Measurements from ENCODE around the gene CPTP.

Gene CPTP

GRCh38 chr1:1287288-1288110 lies 37.1 kb upstream of the CPTP start:
- Mint-ChIP-seq H3K9me3 (no peaks in the 10 kb centered on the region), H3K4me3 (no peak overlapping the region), H3K27ac (no peak overlapping the region), H3K4me1 (ENCODE audit: low read depth) (no peaks in the 10 kb centered on the region), H3K27me3 (no peaks in the 10 kb centered on the region), H3K36me3 (ENCODE audit: low read depth) (no peaks in the 10 kb centered on the region)

- H3K9me3 Mint-ChIP-seq, result no peaks in the 10 kb centered on the region
- no peaks in the 10 kb centered on the region for H3K4me1 Mint-ChIP-seq (ENCODE audit: low read depth)
- H3K27ac Mint-ChIP-seq, result no peak overlapping the region
- no peaks in the 10 kb centered on the region for H3K36me3 Mint-ChIP-seq (ENCODE audit: low read depth)
- H3K27me3 Mint-ChIP-seq, result no peaks in the 10 kb centered on the region
- H3K4me3 Mint-ChIP-seq, result no peak overlapping the region
Measured at GRCh38 chr1:1290238-1290731, 34.3 kb upstream of the CPTP start.

- Mint-ChIP-seq H3K9me3 (no peaks in the 10 kb centered on the region), H3K4me3 (no peak overlapping the region), H3K4me1 (ENCODE audit: low read depth) (no peaks in the 10 kb centered on the region), H3K27me3 (no peaks in the 10 kb centered on the region), H3K27ac (no peak overlapping the region), H3K36me3 (ENCODE audit: low read depth) (no peaks in the 10 kb centered on the region)
Measured at GRCh38 chr1:1291023-1291528, 33.5 kb upstream of the CPTP start.

DNA sequence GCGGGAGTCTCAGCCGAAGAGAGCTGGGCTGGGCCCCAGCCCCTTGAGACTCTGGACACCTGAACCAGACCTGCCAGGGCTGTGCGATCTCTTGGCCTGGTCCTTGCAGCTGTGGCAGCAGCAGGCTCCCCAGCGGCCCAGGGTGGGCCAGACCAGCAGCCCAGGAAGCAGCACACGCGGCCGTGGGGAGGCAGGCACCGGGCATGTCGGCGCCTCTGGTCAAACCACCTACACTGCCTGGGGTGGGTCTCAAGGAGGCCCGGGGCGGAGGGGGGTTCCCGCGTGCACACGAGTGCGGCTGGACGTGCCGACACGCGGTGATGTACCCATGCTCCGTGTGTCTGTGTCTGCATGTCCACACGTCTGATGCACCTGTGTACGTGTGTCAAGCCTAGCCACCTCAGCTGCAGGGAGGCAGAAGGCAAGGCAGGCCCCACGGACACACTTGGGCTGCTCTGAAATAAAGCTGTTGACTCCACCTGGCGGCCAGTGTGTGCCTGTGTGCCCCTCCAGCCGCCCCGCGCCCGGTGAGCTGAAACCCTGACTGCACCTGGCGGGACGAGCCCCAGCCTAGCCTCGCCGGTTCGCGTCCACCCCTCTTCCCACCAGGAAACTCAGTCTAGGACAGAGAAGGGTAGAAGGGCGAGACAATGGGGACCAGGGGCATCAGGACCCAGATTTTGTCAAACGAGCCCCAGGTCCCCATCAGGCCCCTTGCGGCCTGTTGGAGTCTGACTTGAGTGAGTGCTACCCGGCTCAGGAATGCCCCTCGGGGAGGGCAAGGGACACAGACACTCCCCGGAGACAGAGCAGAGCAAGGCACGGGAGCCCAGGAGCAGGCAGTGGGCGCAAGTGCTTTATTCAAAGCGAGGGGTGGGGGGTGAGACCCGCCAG lies 32.8 kb upstream of the CPTP start:
- no peaks in the 10 kb centered on the region for H3K9me3 Mint-ChIP-seq
- no peak overlapping the region for H3K27ac Mint-ChIP-seq
- no peaks in the 10 kb centered on the region for H3K4me1 Mint-ChIP-seq (ENCODE audit: low read depth)
- no peaks in the 10 kb centered on the region for H3K36me3 Mint-ChIP-seq (ENCODE audit: low read depth)
- no peak overlapping the region for H3K4me3 Mint-ChIP-seq
- H3K27me3 Mint-ChIP-seq, result no peaks in the 10 kb centered on the region

- Mint-ChIP-seq H3K27ac (no peak overlapping the region), H3K4me1 (ENCODE audit: low read depth) (no peaks in the 10 kb centered on the region), H3K36me3 (ENCODE audit: low read depth) (no peaks in the 10 kb centered on the region), H3K27me3 (no peaks in the 10 kb centered on the region), H3K4me3 (no peak overlapping the region), H3K9me3 (no peaks in the 10 kb centered on the region)
Measured at GRCh38 chr1:1292442-1292779, 32.2 kb upstream of the CPTP start.

- H3K4me1 Mint-ChIP-seq (ENCODE audit: low read depth), result no peaks in the 10 kb centered on the region
- H3K4me3 Mint-ChIP-seq, result no peak overlapping the region
- no peaks in the 10 kb centered on the region for H3K9me3 Mint-ChIP-seq
- H3K36me3 Mint-ChIP-seq (ENCODE audit: low read depth), result no peaks in the 10 kb centered on the region
- H3K27ac Mint-ChIP-seq, result no peak overlapping the region
- no peaks in the 10 kb centered on the region for H3K27me3 Mint-ChIP-seq
Measured at GRCh38 chr1:1292851-1293250, 31.8 kb upstream of the CPTP start.

DNA sequence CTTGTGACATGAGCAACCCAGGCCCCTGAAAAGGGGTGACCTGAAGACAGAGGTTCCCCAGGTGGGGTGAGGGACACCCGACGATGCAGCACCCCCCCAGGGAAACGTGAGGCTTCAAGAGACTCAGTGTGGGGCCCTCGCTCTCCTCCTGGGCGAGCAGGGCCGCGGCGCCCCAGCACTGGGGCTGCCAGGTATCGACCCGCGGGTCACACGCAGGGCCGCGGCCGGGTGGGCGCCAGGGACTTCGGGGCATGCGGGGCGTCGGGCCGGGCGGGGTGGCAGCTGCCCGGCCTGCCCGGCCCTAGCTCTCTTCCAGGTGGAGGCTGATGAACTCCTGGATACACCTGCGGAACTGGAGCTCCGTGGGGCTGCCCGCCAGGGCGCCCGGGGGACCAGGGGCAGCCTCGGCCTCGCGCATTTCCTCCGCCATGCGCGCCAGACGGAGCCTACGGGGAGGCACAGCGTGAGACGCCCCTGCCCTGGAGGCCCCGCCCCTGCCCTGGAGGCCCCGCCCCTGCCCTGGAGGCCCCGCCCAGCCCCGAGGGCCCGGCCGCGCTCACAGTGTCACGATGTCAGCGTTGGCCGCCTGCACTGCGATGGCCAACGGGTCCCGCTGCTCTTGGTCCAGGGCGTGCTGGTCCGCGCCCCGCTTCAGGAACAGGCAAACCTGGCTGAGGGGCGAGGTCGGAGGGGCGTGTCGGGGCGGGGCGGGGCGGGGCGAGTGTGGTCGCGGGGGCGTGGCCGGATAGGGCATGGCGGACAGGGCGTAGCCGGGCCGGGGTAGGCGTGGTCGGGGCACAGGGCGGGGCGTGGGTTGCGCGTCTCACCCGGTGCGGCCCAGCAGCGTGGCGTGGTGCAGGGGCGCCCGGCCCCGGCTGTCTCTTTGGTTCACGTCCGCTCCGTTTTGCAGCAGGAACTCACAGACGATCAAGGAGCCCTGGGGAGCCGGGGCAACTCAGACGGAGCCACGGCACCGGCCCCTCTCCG lies 31.0 kb upstream of the CPTP start:
- Mint-ChIP-seq H3K4me3 (no peak overlapping the region), H3K36me3 (ENCODE audit: low read depth) (no peaks in the 10 kb centered on the region), H3K9me3 (no peaks in the 10 kb centered on the region), H3K27me3 (no peaks in the 10 kb centered on the region), H3K27ac (no peak overlapping the region), H3K4me1 (ENCODE audit: low read depth) (no peaks in the 10 kb centered on the region)

- Mint-ChIP-seq H3K36me3 (ENCODE audit: low read depth) (no peaks in the 10 kb centered on the region), H3K27me3 (no peaks in the 10 kb centered on the region), H3K4me1 (ENCODE audit: low read depth) (no peaks in the 10 kb centered on the region), H3K9me3 (no peaks in the 10 kb centered on the region), H3K4me3 (no peak overlapping the region), H3K27ac (no peak overlapping the region)
Measured at GRCh38 chr1:1294250-1294890, 30.2 kb upstream of the CPTP start.

DNA sequence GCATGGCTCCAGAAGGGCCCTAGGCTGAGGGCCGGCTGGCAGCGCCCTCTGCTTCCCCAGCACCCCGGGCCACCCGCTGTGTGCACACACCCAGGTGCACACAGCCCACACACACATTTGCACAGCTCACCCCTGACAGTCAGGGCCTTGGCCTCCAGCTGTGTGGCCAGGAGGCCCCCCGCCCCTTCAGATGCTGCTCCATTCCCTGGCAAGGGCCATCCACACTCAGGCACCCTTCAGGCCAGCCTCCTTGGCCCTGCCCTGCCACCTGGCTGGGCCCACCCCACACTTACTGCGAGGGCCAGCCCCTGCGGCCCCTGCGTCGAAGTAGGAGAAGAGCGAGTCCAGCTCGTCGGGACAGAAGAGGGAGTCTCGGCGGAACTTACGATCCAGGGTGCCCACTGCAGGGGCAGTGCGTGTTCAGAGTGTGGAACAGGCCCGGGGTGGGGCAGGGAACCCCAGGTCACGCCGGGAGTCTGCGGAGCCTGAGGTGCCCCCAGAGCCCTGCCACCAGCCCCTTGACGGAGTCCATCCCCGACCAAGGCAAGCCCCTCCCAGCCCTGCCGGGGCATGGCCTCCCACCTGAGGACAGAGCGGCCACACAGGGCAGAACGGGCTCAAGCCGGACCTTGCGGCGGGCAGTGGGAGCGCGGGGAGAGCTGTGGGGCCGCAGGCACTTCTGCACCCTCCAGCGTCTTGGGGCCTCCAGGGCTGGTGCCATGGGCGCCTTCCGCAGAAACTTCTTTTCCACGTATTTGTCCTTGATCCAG lies 29.3 kb upstream of the CPTP start:
- Mint-ChIP-seq H3K27me3 (no peaks in the 10 kb centered on the region), H3K9me3 (no peaks in the 10 kb centered on the region), H3K36me3 (ENCODE audit: low read depth) (no peaks in the 10 kb centered on the region), H3K4me3 (no peak overlapping the region), H3K27ac (peak overlapping the region; percentile 49), H3K4me1 (ENCODE audit: low read depth) (no peaks in the 10 kb centered on the region)

- H3K9me3 Mint-ChIP-seq, result no peaks in the 10 kb centered on the region
- H3K4me1 Mint-ChIP-seq (ENCODE audit: low read depth), result no peaks in the 10 kb centered on the region
- H3K27me3 Mint-ChIP-seq, result no peaks in the 10 kb centered on the region
- no peak overlapping the region for H3K27ac Mint-ChIP-seq
- no peaks in the 10 kb centered on the region for H3K36me3 Mint-ChIP-seq (ENCODE audit: low read depth)
- H3K4me3 Mint-ChIP-seq, result no peak overlapping the region
Measured at GRCh38 chr1:1296070-1297061, 28.2 kb upstream of the CPTP start.

- no peaks in the 10 kb centered on the region for H3K27me3 Mint-ChIP-seq
Measured at GRCh38 chr1:1297802-1298424, 26.7 kb upstream of the CPTP start.

More at GRCh38 chr1:1297802-1298424, 26.7 kb upstream of the CPTP start:
- Mint-ChIP-seq H3K4me1 (ENCODE audit: low read depth) (no peaks in the 10 kb centered on the region), H3K36me3 (ENCODE audit: low read depth) (no peaks in the 10 kb centered on the region), H3K9me3 (no peaks in the 10 kb centered on the region), H3K4me3 (no peak overlapping the region), H3K27ac (no peak overlapping the region)

Data from stimulated activated naive CD8-positive, alpha-beta T cell treated with anti-CD3 and anti-CD28 coated beads, Interleukin-15, Interleukin-2, amounts not matched to agents 100 ng/mL and 50 ng/mL, for 24 hours (primary cell).